Posterior cingulate gyrus (tissue), 11 donors: Measurements from ENCODE around the gene MAP3K7CL.

ENCODE experiments used
- DNase-seq, 10 donors: peaks; one replicate each; pipeline versions ENCODE4 v3.0.0 to v3.0.0-alpha.2; 2020 to 2021; ENCODE audit warnings: mixed read lengths in 3 of 10
- intact Hi-C: fragments of 100-400 bp; cut with DNase I; formaldehyde crosslinking; loops from one replicate; pipeline ENCODE4 v1.15.1; 2023

MAP3K7CL gene

GRCh38 chr21:29219165-29219770, 88.8 kb downstream of the MAP3K7CL start:
- intact Hi-C loops: no loop called here
- no peak for DNase-seq

- intact Hi-C loops: no loop called here
- no peak for DNase-seq
Observed at GRCh38 chr21:29221253-29221744, 90.9 kb downstream of the MAP3K7CL start.

GRCh38 chr21:29224006-29224405, 93.6 kb downstream of the MAP3K7CL start:
- intact Hi-C loops: no loop called here
- no peak for DNase-seq
